SH-SY5Y (cell line): ENCODE results near the gene LARP6.

Experiments
- GATA2 ChIP-seq: IDR thresholded peaks from 2 replicates; pipeline ENCODE4 v1.6.1; 2011; ENCODE audit warnings: mild to moderate bottlenecking, low read depth, low read length
- GATA3 ChIP-seq: IDR thresholded peaks from 2 replicates; pipeline ENCODE4 v1.6.1; 2011; ENCODE audit warnings: low read depth, mild to moderate bottlenecking, low read length, moderate library complexity

- TF ChIP-seq GATA2 (no peak), GATA3 (no peak)
Measured at GRCh38 chr15:70833861-70834765, 19.8 kb downstream of the LARP6 start.
